Pulmonary artery endothelial cell (primary cell): Measurements from ENCODE around the gene DNAJC5. TPM values are rescaled to one million over a fixed set of nuclear protein-coding genes. Genes with fewer than 3 reads are reported as not detected.

Source experiments
- DNase-seq: peaks from one replicate; pipeline ENCODE4 v3.0.0-alpha.2; 2011; ENCODE audit warnings: low read depth, low spot score
- total RNA-seq: library from RNA; depleted of rRNA; stranded (reverse); fragments of >200 nt; gene quantifications from 2 replicates; pipeline ENCODE4 v1.2.3, GENCODE V29; 2014

The DNAJC5 gene
- total RNA-seq, 1 donor from 2014 or later, result 113 TPM

GRCh38 chr20:63979557-63980316 lies 84.8 kb downstream of the DNAJC5 start, which contains the start of gene SAMD10:
Gene SAMD10 (minus strand): TSS chr20:63979642. CDS start chr20:63979467, 175 bp downstream.
- no peak for DNase-seq

- no peak for DNase-seq
Measured at GRCh38 chr20:63980317-63980805, 85.4 kb downstream of the DNAJC5 start.

GRCh38 chr20:63980806-63981728 lies 86.1 kb downstream of the DNAJC5 start, which contains the start of gene PRPF6:
Gene PRPF6 (plus strand): TSS chr20:63981132. CDS start chr20:63981246, 114 bp downstream.
- peak; percentile 85 for DNase-seq

GRCh38 chr20:63982937-63983336 lies 88.0 kb downstream of the DNAJC5 start:
- no peak for DNase-seq

Other genes starting within 250 kb of the DNAJC5 start
- gene STMN3, start 241.7 kb upstream of the DNAJC5 start, total RNA-seq, result 3.1 and 7.2 TPM in 2 replicates
- 16.8 and 21.4 TPM in 2 replicates for gene RTEL1, start 236.8 kb upstream of the DNAJC5 start, total RNA-seq
- 37.0 and 118 TPM in 2 replicates for gene TNFRSF6B, start 198.5 kb upstream of the DNAJC5 start, total RNA-seq
- 37.7 and 49.0 TPM in 2 replicates for gene ARFRP1, start 187.2 kb upstream of the DNAJC5 start, total RNA-seq
- gene ZGPAT, start 187.1 kb upstream of the DNAJC5 start, total RNA-seq, result 21.2 and 30.6 TPM in 2 replicates
- 1.6 and 2.8 TPM in 2 replicates for gene LIME1, start 158.5 kb upstream of the DNAJC5 start, total RNA-seq
- gene SLC2A4RG, start 155.3 kb upstream of the DNAJC5 start, total RNA-seq, result 14.1 and 14.5 TPM in 2 replicates
- 7.2 and 13.0 TPM in 2 replicates for gene ZBTB46, start 63.9 kb upstream of the DNAJC5 start, total RNA-seq
- not detected in 2 replicates for gene ABHD16B, start 33.6 kb upstream of the DNAJC5 start, total RNA-seq
- gene TPD52L2, start 29.9 kb upstream of the DNAJC5 start, total RNA-seq, result 139 and 153 TPM in 2 replicates
- gene UCKL1, start 61.3 kb downstream of the DNAJC5 start, total RNA-seq, result 28.9 and 30.4 TPM in 2 replicates
- gene ZNF512B, start 74.8 kb downstream of the DNAJC5 start, total RNA-seq, result 11.7 and 13.1 TPM in 2 replicates
- 1.5 and 2.5 TPM in 2 replicates for gene SAMD10, start 84.5 kb downstream of the DNAJC5 start, total RNA-seq
- 71.7 and 83.0 TPM in 2 replicates for gene PRPF6, start 86.0 kb downstream of the DNAJC5 start, total RNA-seq
- 1.7 and 1.9 TPM in 2 replicates for gene C20orf204, start 141.1 kb downstream of the DNAJC5 start, total RNA-seq
- 11.1 and 27.3 TPM in 2 replicates for gene SOX18, start 154.5 kb downstream of the DNAJC5 start, total RNA-seq
- 18.0 and 27.8 TPM in 2 replicates for gene TCEA2, start 168.1 kb downstream of the DNAJC5 start, total RNA-seq
- gene RGS19, start 184.4 kb downstream of the DNAJC5 start, total RNA-seq, result 19.1 and 22.2 TPM in 2 replicates
- gene OPRL1, start 185.0 kb downstream of the DNAJC5 start, total RNA-seq, result 2.0 and 2.6 TPM in 2 replicates
- not detected in 2 replicates for gene LKAAEAR1, start 189.3 kb downstream of the DNAJC5 start, total RNA-seq
- not detected in 2 replicates for gene NPBWR2, start 212.4 kb downstream of the DNAJC5 start, total RNA-seq